ENCODE measurements around the gene RAB11FIP4. TPM values are rescaled to one million over a fixed set of nuclear protein-coding genes. Genes with fewer than 3 reads are reported as not detected.

Gene RAB11FIP4
- total and polyA plus RNA-seq, 2 of the 8 experiments (the other 6 are each of a cell fraction or from before 2014, with no cell fraction given): 21.7 to 53.2 TPM

- TF ChIP-seq, protein P1, sequence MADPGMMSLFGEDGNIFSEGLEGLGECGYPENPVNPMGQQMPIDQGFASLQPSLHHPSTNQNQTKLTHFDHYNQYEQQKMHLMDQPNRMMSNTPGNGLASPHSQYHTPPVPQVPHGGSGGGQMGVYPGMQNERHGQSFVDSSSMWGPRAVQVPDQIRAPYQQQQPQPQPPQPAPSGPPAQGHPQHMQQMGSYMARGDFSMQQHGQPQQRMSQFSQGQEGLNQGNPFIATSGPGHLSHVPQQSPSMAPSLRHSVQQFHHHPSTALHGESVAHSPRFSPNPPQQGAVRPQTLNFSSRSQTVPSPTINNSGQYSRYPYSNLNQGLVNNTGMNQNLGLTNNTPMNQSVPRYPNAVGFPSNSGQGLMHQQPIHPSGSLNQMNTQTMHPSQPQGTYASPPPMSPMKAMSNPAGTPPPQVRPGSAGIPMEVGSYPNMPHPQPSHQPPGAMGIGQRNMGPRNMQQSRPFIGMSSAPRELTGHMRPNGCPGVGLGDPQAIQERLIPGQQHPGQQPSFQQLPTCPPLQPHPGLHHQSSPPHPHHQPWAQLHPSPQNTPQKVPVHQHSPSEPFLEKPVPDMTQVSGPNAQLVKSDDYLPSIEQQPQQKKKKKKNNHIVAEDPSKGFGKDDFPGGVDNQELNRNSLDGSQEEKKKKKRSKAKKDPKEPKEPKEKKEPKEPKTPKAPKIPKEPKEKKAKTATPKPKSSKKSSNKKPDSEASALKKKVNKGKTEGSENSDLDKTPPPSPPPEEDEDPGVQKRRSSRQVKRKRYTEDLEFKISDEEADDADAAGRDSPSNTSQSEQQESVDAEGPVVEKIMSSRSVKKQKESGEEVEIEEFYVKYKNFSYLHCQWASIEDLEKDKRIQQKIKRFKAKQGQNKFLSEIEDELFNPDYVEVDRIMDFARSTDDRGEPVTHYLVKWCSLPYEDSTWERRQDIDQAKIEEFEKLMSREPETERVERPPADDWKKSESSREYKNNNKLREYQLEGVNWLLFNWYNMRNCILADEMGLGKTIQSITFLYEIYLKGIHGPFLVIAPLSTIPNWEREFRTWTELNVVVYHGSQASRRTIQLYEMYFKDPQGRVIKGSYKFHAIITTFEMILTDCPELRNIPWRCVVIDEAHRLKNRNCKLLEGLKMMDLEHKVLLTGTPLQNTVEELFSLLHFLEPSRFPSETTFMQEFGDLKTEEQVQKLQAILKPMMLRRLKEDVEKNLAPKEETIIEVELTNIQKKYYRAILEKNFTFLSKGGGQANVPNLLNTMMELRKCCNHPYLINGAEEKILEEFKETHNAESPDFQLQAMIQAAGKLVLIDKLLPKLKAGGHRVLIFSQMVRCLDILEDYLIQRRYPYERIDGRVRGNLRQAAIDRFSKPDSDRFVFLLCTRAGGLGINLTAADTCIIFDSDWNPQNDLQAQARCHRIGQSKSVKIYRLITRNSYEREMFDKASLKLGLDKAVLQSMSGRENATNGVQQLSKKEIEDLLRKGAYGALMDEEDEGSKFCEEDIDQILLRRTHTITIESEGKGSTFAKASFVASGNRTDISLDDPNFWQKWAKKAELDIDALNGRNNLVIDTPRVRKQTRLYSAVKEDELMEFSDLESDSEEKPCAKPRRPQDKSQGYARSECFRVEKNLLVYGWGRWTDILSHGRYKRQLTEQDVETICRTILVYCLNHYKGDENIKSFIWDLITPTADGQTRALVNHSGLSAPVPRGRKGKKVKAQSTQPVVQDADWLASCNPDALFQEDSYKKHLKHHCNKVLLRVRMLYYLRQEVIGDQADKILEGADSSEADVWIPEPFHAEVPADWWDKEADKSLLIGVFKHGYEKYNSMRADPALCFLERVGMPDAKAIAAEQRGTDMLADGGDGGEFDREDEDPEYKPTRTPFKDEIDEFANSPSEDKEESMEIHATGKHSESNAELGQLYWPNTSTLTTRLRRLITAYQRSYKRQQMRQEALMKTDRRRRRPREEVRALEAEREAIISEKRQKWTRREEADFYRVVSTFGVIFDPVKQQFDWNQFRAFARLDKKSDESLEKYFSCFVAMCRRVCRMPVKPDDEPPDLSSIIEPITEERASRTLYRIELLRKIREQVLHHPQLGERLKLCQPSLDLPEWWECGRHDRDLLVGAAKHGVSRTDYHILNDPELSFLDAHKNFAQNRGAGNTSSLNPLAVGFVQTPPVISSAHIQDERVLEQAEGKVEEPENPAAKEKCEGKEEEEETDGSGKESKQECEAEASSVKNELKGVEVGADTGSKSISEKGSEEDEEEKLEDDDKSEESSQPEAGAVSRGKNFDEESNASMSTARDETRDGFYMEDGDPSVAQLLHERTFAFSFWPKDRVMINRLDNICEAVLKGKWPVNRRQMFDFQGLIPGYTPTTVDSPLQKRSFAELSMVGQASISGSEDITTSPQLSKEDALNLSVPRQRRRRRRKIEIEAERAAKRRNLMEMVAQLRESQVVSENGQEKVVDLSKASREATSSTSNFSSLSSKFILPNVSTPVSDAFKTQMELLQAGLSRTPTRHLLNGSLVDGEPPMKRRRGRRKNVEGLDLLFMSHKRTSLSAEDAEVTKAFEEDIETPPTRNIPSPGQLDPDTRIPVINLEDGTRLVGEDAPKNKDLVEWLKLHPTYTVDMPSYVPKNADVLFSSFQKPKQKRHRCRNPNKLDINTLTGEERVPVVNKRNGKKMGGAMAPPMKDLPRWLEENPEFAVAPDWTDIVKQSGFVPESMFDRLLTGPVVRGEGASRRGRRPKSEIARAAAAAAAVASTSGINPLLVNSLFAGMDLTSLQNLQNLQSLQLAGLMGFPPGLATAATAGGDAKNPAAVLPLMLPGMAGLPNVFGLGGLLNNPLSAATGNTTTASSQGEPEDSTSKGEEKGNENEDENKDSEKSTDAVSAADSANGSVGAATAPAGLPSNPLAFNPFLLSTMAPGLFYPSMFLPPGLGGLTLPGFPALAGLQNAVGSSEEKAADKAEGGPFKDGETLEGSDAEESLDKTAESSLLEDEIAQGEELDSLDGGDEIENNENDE (IDR thresholded peaks at IDR 0.05; ENCODE audit: insufficient replicate concordance, low read length): no peak
- TF ChIP-seq TAF1 (IDR thresholded peaks at IDR 0.05; ENCODE audit: low read depth, low read length) (no peak), SP4 (IDR thresholded peaks at IDR 0.05; ENCODE audit: low read length) (no peak), SIRT6 (IDR thresholded peaks at IDR 0.05; ENCODE audit: low read length) (no peak), TBP (IDR thresholded peaks at IDR 0.05; ENCODE audit: low read depth, low read length) (no peak)
- TF ChIP-seq, protein P2, sequence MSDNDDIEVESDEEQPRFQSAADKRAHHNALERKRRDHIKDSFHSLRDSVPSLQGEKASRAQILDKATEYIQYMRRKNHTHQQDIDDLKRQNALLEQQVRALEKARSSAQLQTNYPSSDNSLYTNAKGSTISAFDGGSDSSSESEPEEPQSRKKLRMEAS (IDR thresholded peaks at IDR 0.05): no peak
Observed at GRCh38 chr17:31431098-31431851, 39.8 kb downstream of the RAB11FIP4 start (continued).
